ENCODE measurements around the gene THSD4.

DNA sequence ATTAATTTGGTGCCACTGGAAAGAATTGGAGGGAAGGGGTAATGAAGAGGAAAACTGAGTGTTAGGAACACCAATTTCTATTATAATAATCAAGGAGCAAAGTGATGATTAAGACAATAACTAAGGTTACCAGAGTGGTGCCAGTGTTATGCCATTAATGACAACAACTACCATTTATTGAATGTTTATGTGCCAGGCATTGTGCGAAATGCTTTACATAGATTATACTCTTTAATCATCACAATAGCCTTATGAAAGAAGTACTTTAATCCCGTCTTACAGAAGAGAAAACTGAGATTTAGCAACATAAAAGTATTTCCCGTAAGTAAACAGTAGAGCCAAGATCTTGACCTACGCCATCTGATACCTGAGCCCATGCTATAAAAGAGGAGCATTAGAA, 507.8 kb downstream of the THSD4 start:
- TF ChIP-seq, protein P1, sequence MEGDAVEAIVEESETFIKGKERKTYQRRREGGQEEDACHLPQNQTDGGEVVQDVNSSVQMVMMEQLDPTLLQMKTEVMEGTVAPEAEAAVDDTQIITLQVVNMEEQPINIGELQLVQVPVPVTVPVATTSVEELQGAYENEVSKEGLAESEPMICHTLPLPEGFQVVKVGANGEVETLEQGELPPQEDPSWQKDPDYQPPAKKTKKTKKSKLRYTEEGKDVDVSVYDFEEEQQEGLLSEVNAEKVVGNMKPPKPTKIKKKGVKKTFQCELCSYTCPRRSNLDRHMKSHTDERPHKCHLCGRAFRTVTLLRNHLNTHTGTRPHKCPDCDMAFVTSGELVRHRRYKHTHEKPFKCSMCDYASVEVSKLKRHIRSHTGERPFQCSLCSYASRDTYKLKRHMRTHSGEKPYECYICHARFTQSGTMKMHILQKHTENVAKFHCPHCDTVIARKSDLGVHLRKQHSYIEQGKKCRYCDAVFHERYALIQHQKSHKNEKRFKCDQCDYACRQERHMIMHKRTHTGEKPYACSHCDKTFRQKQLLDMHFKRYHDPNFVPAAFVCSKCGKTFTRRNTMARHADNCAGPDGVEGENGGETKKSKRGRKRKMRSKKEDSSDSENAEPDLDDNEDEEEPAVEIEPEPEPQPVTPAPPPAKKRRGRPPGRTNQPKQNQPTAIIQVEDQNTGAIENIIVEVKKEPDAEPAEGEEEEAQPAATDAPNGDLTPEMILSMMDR (IDR thresholded peaks at IDR 0.05; ENCODE audit: low read depth, low read length, poor library complexity, severe bottlenecking): no peak
- TF ChIP-seq EZH2phosphoT487 (IDR thresholded peaks at IDR 0.05; ENCODE audit: borderline replicate concordance, low read length): no peak
